ENCODE data around the gene LCN6. TPM values are rescaled to one million over a fixed set of nuclear protein-coding genes. Genes with fewer than 3 reads are reported as not detected.

LCN6 gene
- total and polyA plus RNA-seq, 2 of the 13 experiments (the other 11 are each of a cell fraction or from before 2014, with no cell fraction given): not detected

DNA sequence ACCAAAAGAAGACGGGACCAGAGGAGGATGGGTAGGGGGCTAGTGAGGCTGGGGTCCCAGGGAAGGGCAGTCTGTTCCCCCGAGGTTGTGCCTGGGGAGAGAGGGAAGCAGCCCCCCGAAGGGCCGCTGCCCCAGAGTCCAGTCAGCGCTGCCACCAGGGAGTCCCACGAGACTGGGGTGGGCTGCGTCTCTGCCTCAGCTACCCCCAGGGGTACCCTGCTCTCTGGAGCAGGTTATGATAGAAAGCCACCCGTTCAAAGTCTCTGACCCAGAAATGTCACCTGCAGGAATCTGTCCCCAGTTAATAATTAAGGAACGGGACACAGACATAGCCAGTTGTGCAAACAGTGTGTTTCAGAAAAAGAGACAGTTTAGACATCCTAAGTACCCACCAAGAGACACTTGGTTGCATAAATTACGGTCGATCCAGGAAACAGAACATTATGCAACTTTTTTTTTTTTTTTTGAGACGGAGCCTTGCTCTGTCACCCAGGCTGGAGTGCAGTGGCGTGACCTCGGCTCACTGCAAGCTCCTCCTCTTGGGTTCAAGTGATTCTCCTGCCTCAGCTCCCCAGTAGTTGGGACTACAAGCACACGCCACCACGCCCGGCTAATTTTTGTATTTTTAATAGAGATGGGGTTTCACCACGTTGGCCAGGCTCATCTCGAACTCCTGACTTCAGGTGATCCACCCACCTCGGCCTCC is 50.4 kb downstream of the LCN6 start (continued):
- TF ChIP-seq MLXIP (CRISPR knock-in tag; IDR thresholded peaks at IDR 0.05; ENCODE audit: borderline replicate concordance) (no peak), ATF1 (CRISPR knock-in tag; IDR thresholded peaks at IDR 0.05) (peak; percentile 43; the same call in 1 of the 2 replicates), CHCHD3 (CRISPR knock-in tag; IDR thresholded peaks at IDR 0.05) (no peak), ZSCAN20 (CRISPR knock-in tag; IDR thresholded peaks at IDR 0.05; ENCODE audit: borderline replicate concordance) (no peak), ZNF652 (CRISPR knock-in tag; IDR thresholded peaks at IDR 0.05; ENCODE audit: borderline replicate concordance, low read depth) (no peak), RBAK (CRISPR knock-in tag; IDR thresholded peaks at IDR 0.05) (no peak), SRY (CRISPR knock-in tag; IDR thresholded peaks at IDR 0.05) (no peak), NFYB (CRISPR knock-in tag; IDR thresholded peaks at IDR 0.05) (no peak), ZNF367 (CRISPR knock-in tag; IDR thresholded peaks at IDR 0.05; ENCODE audit: borderline replicate concordance) (no peak), MXD3 (CRISPR knock-in tag; IDR thresholded peaks at IDR 0.05) (no peak), ZNF777 (CRISPR knock-in tag; IDR thresholded peaks at IDR 0.05) (no peak), ZNF556 (CRISPR knock-in tag; IDR thresholded peaks at IDR 0.05; ENCODE audit: borderline replicate concordance) (0 out of 2 replicates have a peak, but pooled peaks have one; percentile 41), NFE2L2 (IDR thresholded peaks at IDR 0.05; ENCODE audit: low read length) (no peak), ZNF333 (CRISPR knock-in tag; IDR thresholded peaks at IDR 0.05; ENCODE audit: borderline replicate concordance) (no peak), KDM2A (CRISPR knock-in tag; IDR thresholded peaks at IDR 0.05; ENCODE audit: borderline replicate concordance, low read depth) (no peak), RFX5 (IDR thresholded peaks at IDR 0.05; ENCODE audit: low read depth, low read length) (no peak), MED13 (CRISPR knock-in tag; IDR thresholded peaks at IDR 0.05) (no peak), ZMYM3 (CRISPR knock-in tag; IDR thresholded peaks at IDR 0.05) (no peak)
- TF ChIP-seq, protein P1, sequence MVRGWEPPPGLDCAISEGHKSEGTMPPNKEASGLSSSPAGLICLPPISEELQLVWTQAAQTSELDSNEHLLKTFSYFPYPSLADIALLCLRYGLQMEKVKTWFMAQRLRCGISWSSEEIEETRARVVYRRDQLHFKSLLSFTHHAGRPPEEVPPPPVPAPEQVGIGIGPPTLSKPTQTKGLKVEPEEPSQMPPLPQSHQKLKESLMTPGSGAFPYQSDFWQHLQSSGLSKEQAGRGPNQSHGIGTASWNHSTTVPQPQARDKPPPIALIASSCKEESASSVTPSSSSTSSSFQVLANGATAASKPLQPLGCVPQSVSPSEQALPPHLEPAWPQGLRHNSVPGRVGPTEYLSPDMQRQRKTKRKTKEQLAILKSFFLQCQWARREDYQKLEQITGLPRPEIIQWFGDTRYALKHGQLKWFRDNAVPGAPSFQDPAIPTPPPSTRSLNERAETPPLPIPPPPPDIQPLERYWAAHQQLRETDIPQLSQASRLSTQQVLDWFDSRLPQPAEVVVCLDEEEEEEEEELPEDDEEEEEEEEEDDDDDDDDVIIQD (CRISPR knock-in tag; IDR thresholded peaks at IDR 0.05; ENCODE audit: low read depth): no peak
- TF ChIP-seq, protein P2, sequence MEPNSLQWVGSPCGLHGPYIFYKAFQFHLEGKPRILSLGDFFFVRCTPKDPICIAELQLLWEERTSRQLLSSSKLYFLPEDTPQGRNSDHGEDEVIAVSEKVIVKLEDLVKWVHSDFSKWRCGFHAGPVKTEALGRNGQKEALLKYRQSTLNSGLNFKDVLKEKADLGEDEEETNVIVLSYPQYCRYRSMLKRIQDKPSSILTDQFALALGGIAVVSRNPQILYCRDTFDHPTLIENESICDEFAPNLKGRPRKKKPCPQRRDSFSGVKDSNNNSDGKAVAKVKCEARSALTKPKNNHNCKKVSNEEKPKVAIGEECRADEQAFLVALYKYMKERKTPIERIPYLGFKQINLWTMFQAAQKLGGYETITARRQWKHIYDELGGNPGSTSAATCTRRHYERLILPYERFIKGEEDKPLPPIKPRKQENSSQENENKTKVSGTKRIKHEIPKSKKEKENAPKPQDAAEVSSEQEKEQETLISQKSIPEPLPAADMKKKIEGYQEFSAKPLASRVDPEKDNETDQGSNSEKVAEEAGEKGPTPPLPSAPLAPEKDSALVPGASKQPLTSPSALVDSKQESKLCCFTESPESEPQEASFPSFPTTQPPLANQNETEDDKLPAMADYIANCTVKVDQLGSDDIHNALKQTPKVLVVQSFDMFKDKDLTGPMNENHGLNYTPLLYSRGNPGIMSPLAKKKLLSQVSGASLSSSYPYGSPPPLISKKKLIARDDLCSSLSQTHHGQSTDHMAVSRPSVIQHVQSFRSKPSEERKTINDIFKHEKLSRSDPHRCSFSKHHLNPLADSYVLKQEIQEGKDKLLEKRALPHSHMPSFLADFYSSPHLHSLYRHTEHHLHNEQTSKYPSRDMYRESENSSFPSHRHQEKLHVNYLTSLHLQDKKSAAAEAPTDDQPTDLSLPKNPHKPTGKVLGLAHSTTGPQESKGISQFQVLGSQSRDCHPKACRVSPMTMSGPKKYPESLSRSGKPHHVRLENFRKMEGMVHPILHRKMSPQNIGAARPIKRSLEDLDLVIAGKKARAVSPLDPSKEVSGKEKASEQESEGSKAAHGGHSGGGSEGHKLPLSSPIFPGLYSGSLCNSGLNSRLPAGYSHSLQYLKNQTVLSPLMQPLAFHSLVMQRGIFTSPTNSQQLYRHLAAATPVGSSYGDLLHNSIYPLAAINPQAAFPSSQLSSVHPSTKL (CRISPR knock-in tag; IDR thresholded peaks at IDR 0.05): peak; percentile 78
- TF ChIP-seq, protein P3, sequence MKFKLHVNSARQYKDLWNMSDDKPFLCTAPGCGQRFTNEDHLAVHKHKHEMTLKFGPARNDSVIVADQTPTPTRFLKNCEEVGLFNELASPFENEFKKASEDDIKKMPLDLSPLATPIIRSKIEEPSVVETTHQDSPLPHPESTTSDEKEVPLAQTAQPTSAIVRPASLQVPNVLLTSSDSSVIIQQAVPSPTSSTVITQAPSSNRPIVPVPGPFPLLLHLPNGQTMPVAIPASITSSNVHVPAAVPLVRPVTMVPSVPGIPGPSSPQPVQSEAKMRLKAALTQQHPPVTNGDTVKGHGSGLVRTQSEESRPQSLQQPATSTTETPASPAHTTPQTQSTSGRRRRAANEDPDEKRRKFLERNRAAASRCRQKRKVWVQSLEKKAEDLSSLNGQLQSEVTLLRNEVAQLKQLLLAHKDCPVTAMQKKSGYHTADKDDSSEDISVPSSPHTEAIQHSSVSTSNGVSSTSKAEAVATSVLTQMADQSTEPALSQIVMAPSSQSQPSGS (CRISPR knock-in tag; IDR thresholded peaks at IDR 0.05): no peak; the same call in 1 of the 2 replicates
